ENCODE data around the gene ADGRA1. TPM values are rescaled to one million over a fixed set of nuclear protein-coding genes. Genes with fewer than 3 reads are reported as not detected.

ADGRA1 gene
- total and polyA plus RNA-seq, 10 of the 15 experiments (the other 5 are each of a cell fraction or from before 2014, with no cell fraction given) = not detected

DNA sequence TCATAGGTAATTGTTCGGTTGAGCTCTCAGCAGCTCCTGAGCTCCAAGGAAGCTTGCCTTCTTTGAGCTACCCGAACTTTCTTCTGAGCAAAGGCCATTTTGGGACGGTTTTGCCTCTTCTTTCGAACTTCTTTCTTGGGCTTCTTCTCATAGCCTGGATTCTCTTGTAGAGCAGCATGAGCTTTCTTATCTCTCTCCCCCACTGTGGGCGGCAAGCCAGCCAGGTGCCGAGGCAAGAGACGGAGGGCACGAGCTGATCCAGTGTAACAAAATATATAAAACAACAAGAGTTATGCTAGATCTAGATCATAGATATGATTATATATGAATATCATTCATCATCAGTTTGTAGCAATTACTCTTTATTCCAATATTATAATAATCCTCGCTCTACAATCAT, 55.8 kb downstream of the ADGRA1 start:
- Histone ChIP-seq H3K27me3 (replicated peaks in 1 of 2; ENCODE audit: control insufficient read depth in 2 of 2, insufficient read depth in 2 of 2, low read length in 1 of 2) (no peaks in the 10 kb centered on the region), H3K27ac (ENCODE audit: control insufficient read depth, insufficient read depth) (no peak overlapping the region), H3K9ac (ENCODE audit: control insufficient read depth, insufficient read depth, low read length) (no peak overlapping the region), H3K79me2 (ENCODE audit: control insufficient read depth, insufficient read depth, low read length) (no peaks in the 10 kb centered on the region), H3K9me3 (replicated peaks; ENCODE audit: control insufficient read depth, insufficient read depth, low read length) (no peaks in the 10 kb centered on the region), H3K36me3 (ENCODE audit: control insufficient read depth in 2 of 2, insufficient read depth in 2 of 2, low read length in 1 of 2) (no peaks in the 10 kb centered on the region), H3K4me1 (ENCODE audit: control insufficient read depth, insufficient read depth, low read length) (no peaks in the 10 kb centered on the region), H4K20me1 (ENCODE audit: control insufficient read depth, insufficient read depth) (no peaks in the 10 kb centered on the region), H2AFZ (ENCODE audit: control insufficient read depth, low read depth, low read length) (no peak overlapping the region), H3K4me2 (ENCODE audit: control insufficient read depth, insufficient read depth) (no peak overlapping the region), H3K4me3 (no peak overlapping the region)
- DNase-seq (ENCODE audit: low read depth, low spot score) (no peak), FAIRE-seq (no peak), ATAC-seq (no peak)
- SMC1A ChIA-PET (ENCODE audit: uncharacterized antibody, unreplicated experiment) = interaction anchor here (1.1 kb wide), 1 partner anchor 164 kb away, joined by 3 read pairs; no protein-coding TSS in a partner anchor
- 25% methylated on average over 9 of the region's 9 CpGs for WGBS (ENCODE audit: insufficient coverage, insufficient replicate concordance, low lambda C conversion rate, missing lambda C conversion rate)
- in situ Hi-C loops (cut with MboI) = loop anchor here (5.0 kb wide), 1 partner anchor 164 kb away; the partner anchor contains the start of genes TUBGCP2 and ZNF511
- RAD21 ChIA-PET (ENCODE audit: unreplicated experiment) = interaction anchor here (0.7 kb wide), 1 partner anchor 132 kb away, joined by 4 read pairs; no protein-coding TSS in a partner anchor
- BruUV-seq (replicated peaks) = no TSS peak
- CTCF ChIA-PET = interaction anchor here (0.7 to 1.7 kb wide), 3 partner anchors 8 to 239 kb away, joined by 3 to 4 read pairs (median 4); no protein-coding TSS in a partner anchor
- intact Hi-C loops (cut with micrococcal nuclease; ENCODE audit: unreplicated experiment) = no loop called here
- no peak for TF ChIP-seq MTA3 (IDR thresholded peaks at IDR 0.05; ENCODE audit: borderline replicate concordance, low read length)
- TF ChIP-seq SMAD1 (IDR thresholded peaks at IDR 0.05; ENCODE audit: low read depth, partially characterized antibody) = no peak
- TF ChIP-seq MYC (IDR thresholded peaks at IDR 0.05; ENCODE audit: insufficient read depth, insufficient read length, insufficient replicate concordance, low read length, severe bottlenecking) = no peak
- no peak for TF ChIP-seq ZNF622 (IDR thresholded peaks at IDR 0.05)
- TF ChIP-seq SIN3A (IDR thresholded peaks at IDR 0.05; ENCODE audit: low read depth, low read length) = no peak
- TF ChIP-seq POLR2AphosphoS2 (IDR thresholded peaks at IDR 0.05; ENCODE audit: low read depth, low read length) = no peak
- no peak for TF ChIP-seq SREBF2 (IDR thresholded peaks at IDR 0.05; ENCODE audit: low read length)
- TF ChIP-seq, protein P1, sequence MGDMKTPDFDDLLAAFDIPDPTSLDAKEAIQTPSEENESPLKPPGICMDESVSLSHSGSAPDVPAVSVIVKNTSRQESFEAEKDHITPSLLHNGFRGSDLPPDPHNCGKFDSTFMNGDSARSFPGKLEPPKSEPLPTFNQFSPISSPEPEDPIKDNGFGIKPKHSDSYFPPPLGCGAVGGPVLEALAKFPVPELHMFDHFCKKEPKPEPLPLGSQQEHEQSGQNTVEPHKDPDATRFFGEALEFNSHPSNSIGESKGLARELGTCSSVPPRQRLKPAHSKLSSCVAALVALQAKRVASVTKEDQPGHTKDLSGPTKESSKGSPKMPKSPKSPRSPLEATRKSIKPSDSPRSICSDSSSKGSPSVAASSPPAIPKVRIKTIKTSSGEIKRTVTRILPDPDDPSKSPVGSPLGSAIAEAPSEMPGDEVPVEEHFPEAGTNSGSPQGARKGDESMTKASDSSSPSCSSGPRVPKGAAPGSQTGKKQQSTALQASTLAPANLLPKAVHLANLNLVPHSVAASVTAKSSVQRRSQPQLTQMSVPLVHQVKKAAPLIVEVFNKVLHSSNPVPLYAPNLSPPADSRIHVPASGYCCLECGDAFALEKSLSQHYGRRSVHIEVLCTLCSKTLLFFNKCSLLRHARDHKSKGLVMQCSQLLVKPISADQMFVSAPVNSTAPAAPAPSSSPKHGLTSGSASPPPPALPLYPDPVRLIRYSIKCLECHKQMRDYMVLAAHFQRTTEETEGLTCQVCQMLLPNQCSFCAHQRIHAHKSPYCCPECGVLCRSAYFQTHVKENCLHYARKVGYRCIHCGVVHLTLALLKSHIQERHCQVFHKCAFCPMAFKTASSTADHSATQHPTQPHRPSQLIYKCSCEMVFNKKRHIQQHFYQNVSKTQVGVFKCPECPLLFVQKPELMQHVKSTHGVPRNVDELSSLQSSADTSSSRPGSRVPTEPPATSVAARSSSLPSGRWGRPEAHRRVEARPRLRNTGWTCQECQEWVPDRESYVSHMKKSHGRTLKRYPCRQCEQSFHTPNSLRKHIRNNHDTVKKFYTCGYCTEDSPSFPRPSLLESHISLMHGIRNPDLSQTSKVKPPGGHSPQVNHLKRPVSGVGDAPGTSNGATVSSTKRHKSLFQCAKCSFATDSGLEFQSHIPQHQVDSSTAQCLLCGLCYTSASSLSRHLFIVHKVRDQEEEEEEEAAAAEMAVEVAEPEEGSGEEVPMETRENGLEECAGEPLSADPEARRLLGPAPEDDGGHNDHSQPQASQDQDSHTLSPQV (IDR thresholded peaks at IDR 0.05) = no peak
- no peak for TF ChIP-seq CHD4 (IDR thresholded peaks at IDR 0.05)
- no peak for TF ChIP-seq SREBF1 (IDR thresholded peaks at IDR 0.05; ENCODE audit: low read length)
- TF ChIP-seq, protein P2, sequence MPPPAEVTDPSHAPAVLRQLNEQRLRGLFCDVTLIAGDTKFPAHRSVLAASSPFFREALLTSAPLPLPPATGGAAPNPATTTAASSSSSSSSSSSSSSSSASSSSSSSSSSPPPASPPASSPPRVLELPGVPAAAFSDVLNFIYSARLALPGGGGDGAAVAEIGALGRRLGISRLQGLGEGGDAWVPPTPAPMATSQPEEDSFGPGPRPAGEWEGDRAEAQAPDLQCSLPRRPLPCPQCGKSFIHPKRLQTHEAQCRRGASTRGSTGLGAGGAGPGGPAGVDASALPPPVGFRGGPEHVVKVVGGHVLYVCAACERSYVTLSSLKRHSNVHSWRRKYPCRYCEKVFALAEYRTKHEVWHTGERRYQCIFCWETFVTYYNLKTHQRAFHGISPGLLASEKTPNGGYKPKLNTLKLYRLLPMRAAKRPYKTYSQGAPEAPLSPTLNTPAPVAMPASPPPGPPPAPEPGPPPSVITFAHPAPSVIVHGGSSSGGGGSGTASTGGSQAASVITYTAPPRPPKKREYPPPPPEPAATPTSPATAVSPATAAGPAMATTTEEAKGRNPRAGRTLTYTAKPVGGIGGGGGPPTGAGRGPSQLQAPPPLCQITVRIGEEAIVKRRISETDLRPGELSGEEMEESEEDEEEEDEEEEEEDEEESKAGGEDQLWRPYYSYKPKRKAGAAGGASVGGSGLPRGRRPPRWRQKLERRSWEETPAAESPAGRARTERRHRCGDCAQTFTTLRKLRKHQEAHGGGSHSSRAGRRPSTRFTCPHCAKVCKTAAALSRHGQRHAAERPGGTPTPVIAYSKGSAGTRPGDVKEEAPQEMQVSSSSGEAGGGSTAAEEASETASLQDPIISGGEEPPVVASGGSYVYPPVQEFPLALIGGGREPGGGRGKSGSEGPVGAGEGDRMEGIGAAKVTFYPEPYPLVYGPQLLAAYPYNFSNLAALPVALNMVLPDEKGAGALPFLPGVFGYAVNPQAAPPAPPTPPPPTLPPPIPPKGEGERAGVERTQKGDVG (CRISPR knock-in tag; IDR thresholded peaks at IDR 0.05) = no peak
- no peak for TF ChIP-seq PAX5 (IDR thresholded peaks at IDR 0.05; ENCODE audit: borderline replicate concordance, low read depth, low read length)
- TF ChIP-seq, protein P3, sequence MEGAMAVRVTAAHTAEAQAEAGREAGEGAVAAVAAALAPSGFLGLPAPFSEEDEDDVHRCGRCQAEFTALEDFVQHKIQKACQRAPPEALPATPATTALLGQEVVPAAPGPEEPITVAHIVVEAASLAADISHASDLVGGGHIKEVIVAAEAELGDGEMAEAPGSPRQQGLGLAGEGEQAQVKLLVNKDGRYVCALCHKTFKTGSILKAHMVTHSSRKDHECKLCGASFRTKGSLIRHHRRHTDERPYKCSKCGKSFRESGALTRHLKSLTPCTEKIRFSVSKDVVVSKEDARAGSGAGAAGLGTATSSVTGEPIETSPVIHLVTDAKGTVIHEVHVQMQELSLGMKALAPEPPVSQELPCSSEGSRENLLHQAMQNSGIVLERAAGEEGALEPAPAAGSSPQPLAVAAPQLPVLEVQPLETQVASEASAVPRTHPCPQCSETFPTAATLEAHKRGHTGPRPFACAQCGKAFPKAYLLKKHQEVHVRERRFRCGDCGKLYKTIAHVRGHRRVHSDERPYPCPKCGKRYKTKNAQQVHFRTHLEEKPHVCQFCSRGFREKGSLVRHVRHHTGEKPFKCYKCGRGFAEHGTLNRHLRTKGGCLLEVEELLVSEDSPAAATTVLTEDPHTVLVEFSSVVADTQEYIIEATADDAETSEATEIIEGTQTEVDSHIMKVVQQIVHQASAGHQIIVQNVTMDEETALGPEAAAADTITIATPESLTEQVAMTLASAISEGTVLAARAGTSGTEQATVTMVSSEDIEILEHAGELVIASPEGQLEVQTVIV (IDR thresholded peaks at IDR 0.05; ENCODE audit: borderline replicate concordance, partially characterized antibody) = no peak
- POLR2A ChIA-PET = no interaction called here
